DND-41 (cell line): ENCODE measurements around the gene TSPAN18.

ENCODE experiments used
- CTCF ChIP-seq: IDR thresholded peaks from 2 replicates; pipeline ENCODE4 v1.5.1; 2012; ENCODE audit warnings: borderline replicate concordance, low read length, moderate library complexity, mild to moderate bottlenecking; ENCODE audit not compliant: poor library complexity, severe bottlenecking; ENCODE audit errors: extremely low read depth
- EZH2 ChIP-seq: IDR thresholded peaks from 3 replicates; pipeline ENCODE4 v1.6.1; 2012; ENCODE audit warnings: borderline replicate concordance, low read depth, mild to moderate bottlenecking, moderate library complexity, low read length, inconsistent platforms; ENCODE audit not compliant: severe bottlenecking

GRCh38 chr11:44742508-44743246 lies 15.9 kb downstream of the TSPAN18 start:
- TF ChIP-seq CTCF (no peak), EZH2 (no peak)
